GM19351 (cell line): ENCODE data around the gene TMEM109.

Experiments
- ATAC-seq: cut with Tn5 transposase; IDR thresholded peaks from one replicate; pipeline ENCODE4 v1.9.1; 2021; ENCODE audit warnings: mild to moderate bottlenecking, moderate library complexity; ENCODE audit not compliant: unreplicated experiment

TMEM109 gene

DNA sequence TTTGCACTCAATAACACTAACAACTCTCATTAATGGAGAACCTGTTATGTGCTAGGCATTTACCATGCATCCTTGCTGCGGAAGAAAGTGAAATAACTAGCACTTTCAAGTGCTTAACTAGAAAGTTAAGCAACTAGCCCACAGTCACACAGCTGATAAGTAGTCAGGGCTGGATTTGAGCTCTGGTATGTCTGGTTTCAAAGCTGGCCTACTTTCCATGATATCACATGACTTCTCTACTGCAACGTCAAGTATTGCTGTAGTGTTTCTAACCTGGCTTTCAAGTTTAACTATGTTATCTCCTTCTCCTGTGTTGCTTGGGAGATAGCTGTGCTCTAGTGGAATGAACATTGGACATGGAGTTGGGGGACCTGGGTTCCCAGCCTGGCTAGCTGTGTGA, 25.9 kb downstream of the TMEM109 start:
- no peak for ATAC-seq

DNA sequence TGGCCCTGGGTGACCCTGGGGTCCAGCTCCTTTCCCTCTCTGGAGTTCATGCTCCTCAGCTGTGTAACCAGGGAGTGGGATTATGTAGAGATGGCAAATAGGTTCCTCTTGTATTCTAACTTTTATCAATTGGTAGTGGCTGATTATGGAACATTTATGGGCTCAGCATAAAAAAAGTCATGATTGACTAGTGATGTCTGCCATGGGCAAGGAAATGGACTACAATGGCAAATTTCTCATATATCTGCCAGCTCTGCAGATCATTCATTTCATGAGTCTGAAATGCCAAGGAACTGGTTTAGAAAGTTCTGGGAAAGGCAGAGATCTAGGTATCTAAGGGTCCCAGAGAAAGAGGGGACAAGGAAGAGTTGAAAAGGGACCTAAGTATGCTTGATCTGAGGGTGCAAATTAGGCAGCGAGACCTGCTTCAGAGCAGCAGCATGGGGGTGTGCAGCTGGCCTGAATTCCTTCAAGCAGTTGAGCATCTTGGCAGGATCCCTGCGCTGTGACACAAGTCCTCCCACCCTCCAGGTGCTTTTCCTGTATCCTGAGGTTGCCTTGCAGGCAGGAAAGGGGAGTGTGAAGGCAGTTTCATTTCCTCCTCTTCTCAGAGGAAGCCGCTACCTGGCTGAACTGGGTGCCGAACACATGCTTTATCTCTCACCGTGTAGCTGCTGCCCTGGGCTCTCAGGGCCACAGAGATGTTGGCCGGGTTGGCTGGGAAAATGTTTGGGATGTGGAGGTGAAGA, 27.6 kb downstream of the TMEM109 start:
- ATAC-seq = no peak

GRCh38 chr11:60942219-60942618, 28.3 kb downstream of the TMEM109 start:
- no peak for ATAC-seq

DNA sequence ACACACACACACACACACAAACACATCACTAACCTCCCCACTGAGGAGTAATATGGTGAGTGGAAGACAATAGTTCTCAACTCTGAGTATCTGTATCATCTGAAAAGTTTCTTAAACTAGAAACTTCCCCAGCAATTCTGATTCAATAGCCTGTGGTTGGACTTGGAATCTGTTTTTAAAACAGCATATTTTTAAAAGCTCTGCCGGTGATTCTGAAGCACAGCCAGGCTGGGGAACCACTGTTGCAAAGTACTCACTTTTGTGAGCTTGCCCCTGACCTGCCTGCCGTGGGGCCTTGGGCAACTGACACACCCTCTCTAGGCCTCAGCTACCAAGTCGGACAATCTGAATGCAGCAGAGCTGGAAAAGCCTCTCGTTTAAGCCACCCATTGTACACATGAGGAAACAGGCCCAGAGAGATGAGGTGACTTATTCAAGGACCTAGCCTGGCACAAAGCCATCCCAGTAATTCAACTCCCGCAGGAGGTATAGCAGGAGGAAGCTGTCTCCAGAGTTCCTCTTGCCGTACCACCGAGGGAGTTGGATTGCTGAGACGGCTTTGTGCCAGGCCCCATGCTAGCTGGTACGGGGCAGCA, 29.1 kb downstream of the TMEM109 start:
- no peak for ATAC-seq

- no peak for ATAC-seq
Measured at GRCh38 chr11:60944490-60945294, 30.7 kb downstream of the TMEM109 start.

DNA sequence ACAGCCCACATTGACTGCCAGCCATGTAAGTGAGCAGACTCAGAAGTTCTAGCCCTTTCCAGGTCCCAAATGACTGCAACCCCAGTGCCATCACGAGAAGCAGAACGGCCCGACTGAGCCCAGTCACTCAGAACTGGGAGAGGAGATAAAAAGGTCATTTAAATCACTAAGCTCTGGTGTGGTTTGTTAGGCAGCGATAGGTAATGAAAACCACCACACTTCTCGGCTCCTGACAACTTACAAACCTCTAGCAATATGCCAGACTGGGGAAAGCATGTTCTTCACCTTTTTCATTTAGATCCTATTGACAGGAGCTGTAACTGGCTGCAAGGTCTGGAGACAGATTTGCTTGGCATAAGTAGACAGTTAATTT, 31.3 kb downstream of the TMEM109 start:
- ATAC-seq = no peak

- ATAC-seq = no peak
Measured at GRCh38 chr11:60946601-60947264, 32.8 kb downstream of the TMEM109 start.

DNA sequence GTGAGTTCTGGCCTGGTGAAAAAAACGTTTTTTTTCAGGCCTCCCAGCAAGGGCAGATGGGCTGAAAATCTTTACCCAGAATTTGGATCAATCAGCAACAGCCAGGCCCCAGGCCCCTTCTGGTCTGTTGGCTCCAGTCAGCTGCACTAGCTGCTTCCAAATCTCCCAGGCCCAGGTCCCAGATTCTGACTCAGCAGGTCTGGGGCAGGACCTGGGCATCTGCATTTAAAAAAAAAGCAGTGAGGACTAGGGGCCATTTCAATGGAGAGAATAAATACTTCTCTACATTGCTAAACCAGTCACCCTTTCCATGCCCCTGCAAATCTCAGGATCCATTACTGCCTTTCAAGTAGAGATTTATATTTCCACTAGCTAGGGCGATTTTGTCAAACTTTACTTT, 33.7 kb downstream of the TMEM109 start:
- ATAC-seq = no peak

GRCh38 chr11:60948250-60948649, 34.3 kb downstream of the TMEM109 start:
- no peak for ATAC-seq

DNA sequence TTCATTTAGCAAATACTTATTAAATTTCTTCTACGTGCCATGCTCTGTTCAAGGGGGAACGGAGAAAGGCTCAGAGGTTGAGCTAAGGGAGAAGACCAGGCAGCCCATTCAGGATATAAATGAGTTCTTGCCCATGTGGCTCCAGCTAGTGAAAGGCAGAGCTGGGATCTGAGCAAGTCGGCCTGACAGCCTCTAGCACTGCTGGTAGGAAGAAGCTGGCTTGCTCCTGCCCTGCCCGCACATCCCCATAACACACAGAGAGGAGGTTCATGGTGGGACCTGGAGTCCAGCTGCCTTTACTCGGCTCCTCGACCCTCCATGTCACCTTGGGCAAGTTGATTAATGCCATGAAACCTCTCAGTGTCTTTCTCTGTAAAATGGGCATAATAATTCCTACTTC, 36.1 kb downstream of the TMEM109 start:
- ATAC-seq = no peak

DNA sequence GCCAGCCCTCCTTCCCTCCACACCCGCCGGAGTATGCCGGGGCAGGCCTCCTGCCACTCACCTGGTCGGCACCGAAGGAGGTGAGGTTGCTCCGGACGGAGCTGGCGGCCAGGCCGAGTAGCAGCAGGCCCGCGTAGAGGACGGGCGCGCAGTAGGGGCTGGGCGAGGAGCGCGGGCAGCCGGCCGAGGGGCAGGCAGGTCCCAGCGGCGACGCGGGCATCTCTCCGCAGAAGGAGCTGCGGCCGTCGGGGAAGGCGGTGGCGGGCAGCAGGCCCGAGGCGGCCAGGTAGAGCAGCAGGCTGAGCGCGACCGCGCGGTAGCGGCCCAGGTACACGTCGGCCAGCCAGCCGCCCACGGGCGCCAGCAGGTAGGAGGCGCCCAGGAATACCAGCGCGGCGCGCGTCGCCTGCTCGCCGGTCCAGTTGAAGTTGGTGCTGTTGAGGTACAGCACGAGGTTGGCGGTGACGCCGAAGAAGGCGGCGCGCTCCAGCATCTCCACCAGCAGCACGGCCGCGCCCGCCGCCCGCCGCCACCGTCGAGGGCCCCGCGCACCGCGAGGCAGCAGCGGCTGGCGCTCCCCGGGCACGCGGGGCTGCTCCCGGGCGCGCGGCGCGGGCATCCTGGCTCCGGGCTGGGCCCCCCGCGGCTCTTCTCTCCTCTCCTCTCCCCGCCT, 37.1 kb downstream of the TMEM109 start:
- ATAC-seq = no peak

GRCh38 chr11:60951606-60951903, 37.6 kb downstream of the TMEM109 start:
- no peak for ATAC-seq

DNA sequence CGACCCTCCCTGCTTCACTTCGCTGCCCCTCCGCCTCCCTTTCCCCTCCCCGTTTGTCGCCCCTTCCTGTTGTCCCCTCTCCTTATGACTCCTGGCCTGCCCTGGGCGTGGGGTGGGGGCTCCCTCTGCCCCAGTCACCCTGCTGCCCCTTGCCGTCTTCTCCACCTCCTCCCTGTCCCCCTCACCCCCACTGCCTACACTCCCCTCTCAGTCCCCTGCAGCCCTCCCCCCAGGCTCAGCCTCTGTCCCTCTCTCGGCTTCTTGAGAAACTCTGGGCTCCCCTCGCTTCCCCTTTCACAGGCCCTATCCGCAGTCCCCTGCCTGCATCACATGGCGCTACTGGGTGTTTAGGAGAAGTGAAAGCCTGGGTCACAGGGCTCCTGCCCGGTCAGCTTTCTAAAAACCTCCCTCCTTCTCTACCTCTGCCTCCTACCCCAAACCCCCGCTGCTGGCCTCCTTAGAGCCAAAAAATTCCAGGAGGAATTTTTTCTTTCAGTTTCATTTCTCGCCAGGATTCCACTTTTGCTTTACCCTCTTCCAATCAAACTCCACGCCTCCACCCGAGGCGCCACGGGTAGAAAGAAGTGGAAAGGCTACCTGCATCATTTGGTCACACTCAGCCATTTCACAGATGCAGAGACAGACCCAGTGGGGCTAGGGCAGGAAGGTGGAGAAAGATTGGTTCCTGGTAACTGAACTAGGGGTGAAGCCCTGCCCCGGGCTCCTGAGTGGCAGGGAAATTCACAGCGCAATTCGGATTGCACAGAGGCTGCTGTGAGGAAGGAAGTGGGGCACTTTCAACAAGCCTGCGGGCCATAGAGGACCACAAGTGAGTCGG, 38.2 kb downstream of the TMEM109 start, which contains the start of gene SLC15A3:
SLC15A3 (minus strand) TSS at position 273 of the 838 bp plus-strand sequence. CDS start 625 bp downstream, outside the sequence.
- peak; percentile 81 for ATAC-seq

DNA sequence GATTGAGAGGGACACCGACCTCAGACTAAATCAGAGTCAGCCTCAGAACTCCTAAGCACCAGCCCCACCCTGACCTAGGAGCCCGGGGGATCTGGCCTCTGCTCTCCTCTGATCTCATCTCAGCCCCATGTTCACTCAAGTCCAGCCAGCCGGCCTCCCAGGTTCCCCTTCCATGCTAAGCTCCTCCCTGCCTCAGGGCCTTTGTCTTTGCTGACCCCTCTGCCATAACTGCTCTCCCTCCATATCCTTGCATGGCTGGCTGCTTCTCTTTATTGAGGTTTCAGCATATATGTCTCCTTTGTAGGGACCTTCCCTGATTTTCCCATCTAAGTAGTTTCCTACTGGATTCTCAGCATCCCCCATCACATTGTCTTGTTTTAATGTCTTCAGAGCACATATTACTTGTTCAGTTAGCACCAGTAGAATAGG, 38.8 kb downstream of the TMEM109 start:
- ATAC-seq = no peak

GRCh38 chr11:60953781-60954180, 39.8 kb downstream of the TMEM109 start:
- no peak for ATAC-seq

DNA sequence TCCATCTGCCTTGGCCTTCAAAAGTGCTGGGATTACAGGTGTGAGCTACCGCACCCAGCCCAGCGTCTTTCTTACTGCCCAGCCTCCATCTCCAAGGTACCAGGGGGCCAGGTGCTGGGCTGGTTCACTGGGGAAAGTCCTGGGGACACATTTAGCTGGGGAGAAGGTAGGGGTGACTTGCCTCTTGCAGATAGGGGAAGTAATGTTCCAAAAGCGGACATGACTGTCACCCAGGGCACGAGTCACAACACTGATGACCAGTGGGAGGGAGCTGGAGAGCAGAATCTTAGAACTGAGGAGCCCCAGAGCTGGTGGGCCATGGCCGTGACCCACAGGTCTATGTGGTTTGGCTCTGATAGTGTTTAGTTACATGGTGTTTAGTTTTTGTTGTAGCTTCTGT, 40.5 kb downstream of the TMEM109 start:
- no peak for ATAC-seq

DNA sequence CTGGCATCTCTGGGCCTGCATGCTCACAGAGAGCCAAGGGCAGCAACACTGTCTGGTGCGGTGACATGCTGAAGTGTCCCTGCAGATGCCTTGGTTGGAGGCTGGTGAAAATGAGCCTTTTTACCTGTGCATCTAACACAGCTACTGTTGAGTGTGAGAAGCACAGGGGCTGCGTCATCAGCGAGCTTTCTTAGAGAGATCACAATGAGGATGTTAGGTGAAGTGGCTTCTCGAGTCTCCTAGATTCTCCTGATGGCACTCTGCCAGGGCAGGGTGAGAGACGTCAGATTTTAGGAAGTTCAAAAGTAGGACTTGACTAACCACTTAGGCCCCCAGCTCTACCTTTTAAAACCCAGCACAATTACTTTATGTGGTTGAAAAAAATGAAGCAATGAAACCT, 41.6 kb downstream of the TMEM109 start:
- ATAC-seq = no peak

DNA sequence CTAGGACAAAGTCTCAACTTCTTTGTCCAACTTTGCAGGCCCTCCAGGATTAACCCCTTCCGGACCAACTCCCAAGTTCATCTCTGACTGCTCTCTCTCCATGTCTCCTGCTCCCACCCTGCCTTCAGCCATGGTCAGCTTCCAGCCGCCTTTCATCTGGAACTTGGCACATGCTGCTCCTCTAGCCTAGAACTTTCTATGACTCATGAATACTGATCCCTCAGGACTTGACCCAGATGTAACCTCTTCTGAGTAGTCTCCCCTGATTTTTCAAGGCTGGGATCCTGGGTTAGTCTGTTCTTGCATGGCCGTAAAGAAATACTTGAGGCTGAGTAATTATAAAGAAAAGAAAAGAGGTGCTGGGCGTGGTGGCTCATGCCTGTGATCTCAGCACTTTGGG, 43.2 kb downstream of the TMEM109 start:
- ATAC-seq = no peak

- ATAC-seq = no peak
Measured at GRCh38 chr11:60959431-60959830, 45.5 kb downstream of the TMEM109 start.

GRCh38 chr11:60960405-60960804, 46.4 kb downstream of the TMEM109 start:
- ATAC-seq = no peak
